Measurements from ENCODE around the gene STX17.

GRCh38 chr9:100011062-100011681 is 104.7 kb downstream of the STX17 start:
- TF ChIP-seq CTCF (conservative IDR thresholded peaks at IDR 0.05; ENCODE audit: low read length) (peak; percentile 81), EZH2phosphoT487 (IDR thresholded peaks at IDR 0.05; ENCODE audit: borderline replicate concordance) (no peak)

Measured in Loucy (cell line).